Measurements from ENCODE around the gene APLF.
"Not testable (repeated sequence)": the region's sequence is repeated elsewhere in the genome, so short reads cannot be mapped to it uniquely, and the experiment has no call there.

APLF gene

DNA sequence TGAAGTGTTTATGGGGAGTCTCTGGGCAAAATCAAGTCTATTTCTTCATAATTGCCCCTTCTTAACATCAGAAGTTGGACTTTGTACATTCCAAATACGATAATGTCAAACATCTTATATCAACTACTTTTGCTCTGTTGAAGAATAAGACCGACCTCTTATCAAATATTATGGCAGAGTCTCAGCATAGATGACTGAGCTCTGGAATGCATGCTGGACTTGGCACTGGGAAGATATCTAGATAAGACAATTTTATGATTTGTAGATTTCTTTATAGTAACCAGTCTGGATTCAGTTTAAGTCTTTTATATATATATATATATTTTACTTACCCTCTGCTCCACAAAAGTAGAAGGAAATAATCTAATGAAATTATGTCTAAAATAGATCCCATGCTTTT lies 8.2 kb downstream of the APLF start:
- no peak for DNase-seq (ENCODE audit: low read depth in 2 of 2)

DNA sequence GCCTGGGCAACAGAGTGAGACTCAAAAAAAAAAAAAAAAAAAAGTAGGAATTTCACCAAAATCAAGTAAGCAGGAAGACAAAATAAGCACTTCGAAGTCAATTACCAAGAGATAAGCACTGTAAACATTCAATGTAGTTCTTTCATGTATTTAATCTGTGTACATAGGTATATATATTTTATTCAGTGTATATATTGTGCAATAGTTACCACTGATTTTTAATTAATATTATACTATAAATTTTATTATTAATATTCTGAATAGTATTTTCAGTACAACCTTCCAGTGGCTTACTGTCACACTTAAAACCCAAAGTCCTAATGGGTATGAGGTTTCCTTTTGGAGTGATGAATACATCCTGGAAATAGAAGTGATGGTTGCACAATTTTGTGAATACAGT lies 9.1 kb downstream of the APLF start:
- no peak for DNase-seq (ENCODE audit: low read depth in 2 of 2)

DNA sequence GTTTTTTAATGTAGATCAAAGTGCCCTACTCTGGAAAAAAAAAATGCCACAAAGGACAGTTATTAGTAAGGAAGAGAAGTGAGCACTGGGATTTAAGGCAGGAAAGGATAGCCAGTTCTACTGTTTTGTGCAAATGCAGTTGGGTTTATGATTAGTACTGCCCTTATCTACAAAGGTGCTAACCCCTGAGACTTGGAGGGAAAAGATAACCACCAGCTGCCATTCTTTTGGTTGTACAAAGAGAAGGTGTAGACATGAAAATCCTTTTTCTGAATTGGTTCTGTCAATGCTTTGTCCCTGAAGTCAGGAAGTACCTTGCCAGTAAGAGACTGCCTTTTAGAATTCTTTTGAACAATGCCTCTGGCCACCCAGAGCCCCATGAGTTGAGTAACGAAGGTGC lies 11.3 kb downstream of the APLF start:
- no peak for DNase-seq (ENCODE audit: low read depth in 2 of 2)

DNA sequence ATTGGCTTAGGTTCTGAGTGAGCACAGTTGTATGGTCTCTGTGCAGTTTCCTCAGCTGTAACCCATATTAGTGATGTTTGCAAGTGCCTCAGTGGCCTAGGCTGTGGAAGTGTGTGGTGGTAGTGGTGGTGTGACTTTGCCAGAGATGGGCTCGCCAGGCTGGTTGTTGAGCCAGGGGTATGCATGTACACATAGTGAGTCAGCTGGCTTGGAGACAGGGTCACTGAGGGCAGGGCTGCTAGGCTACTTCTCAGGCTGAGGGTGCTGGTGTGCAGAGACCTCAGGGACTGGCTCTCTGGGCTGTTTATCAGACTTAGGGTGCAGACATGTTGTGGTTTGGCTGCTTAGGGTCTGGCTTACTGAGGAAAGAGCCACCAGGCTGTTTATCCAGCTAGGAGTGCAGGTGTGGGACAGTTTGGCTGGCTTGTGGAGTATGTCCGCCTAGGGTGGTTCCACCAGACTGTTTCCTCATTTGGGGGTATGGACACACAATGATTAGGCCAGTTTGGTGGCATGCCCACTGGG lies 15.0 kb downstream of the APLF start:
- DNase-seq (ENCODE audit: low read depth in 2 of 2), result no peak

DNA sequence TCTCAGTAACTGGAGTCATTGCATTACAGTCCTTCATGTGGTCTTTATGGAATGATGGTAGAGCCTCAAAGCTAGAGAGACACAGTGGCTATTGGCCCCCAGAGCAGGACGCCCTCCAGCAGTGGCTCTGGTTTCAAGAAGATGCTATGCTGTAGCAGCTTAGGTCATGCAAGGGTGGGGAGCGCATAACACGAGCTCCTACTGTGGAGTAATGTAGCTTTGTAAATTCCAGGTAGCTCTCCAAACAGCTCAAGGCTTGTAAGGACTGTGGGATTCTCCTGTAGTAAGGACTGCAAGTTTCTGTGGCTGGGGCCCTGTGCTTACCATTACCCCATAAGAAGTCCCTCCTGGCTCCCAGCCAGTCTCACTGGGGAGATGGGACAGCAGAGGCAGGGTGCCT lies 15.6 kb downstream of the APLF start:
- no peak for DNase-seq (ENCODE audit: low read depth in 2 of 2)

DNA sequence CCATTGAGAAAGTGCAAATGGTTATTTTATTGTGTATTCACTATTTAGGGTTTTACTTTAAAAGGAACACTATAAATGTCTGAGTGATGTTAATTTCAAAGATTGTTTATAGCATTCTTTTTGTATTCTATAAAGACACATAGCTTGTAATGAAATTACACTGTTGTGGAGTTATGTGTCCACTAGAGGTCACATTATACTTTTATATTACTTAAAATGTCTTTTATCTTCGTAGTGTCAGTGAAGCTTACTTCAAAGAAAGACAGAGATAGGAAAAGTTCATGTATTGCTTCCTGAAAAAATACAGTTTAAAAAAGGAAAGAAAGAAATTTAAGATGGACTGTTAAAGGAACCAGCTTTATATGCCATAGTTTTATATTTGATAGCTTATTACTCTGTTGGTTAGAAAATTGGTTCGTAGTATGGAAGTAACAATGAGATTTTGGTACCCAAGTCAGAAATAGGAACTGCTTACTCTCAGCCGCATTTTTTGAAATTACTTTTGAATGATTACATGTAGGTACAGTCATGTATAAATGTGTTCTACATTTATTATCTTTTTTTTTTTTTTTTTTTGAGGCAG lies 20.5 kb downstream of the APLF start:
- no peak for DNase-seq (ENCODE audit: low read depth in 2 of 2)

DNA sequence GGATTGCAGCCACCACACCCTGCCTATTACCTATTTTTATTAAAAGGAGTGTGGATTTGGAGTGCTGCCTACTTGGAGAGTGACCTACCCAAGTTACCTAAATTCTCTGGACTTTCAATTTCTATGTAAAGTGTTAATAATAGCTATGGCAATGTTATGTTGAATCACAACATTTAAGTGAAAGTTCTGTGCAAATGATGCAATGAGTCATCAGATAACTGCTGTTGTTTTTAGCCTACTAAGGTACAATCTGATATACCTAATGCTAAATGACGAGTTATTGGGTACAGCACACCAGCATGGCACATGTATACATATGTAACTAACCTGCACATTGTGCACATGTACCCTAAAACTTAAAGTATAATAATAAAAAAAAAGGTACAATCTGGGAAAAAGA lies 21.2 kb downstream of the APLF start:
- DNase-seq (ENCODE audit: low read depth in 2 of 2), result not testable (repeated sequence)

DNA sequence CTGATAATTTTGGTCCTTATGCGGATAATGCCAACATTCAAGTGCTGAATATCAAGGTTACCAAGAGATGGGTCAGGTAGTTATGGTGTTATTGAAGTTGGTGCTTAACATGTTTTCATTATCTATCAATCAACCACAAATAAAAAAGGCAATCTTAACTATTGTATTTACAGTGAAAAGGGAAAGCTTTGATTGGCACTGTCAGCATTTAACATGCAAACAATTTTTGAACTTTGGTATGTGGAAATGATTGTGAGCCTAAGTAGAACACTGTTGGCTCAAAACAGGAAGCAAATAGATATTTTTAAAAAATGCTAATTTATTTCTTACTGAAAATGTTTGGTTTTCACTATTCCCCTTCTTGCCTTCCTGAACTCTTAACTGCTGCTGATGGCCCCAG lies 21.9 kb downstream of the APLF start:
- DNase-seq (ENCODE audit: low read depth in 2 of 2), result no peak

DNA sequence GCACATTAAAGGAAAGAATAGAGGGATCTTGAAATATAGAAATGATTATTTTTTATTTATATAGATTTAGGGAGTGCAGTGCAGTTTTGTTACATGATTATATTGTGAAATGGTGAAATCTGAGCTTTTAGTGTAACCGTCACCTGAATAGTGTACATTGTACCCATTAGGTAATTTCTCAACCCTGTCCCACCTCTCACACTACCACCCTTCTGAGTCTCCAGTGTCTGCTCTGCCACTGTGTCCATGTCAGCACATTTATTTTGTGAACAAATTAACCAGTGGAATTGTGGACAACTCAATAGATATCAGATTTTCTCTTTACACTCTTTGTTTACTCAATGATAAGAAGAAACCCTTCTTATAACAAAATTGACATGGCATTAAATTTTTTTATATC lies 24.2 kb downstream of the APLF start:
- DNase-seq (ENCODE audit: low read depth in 2 of 2), result no peak

DNA sequence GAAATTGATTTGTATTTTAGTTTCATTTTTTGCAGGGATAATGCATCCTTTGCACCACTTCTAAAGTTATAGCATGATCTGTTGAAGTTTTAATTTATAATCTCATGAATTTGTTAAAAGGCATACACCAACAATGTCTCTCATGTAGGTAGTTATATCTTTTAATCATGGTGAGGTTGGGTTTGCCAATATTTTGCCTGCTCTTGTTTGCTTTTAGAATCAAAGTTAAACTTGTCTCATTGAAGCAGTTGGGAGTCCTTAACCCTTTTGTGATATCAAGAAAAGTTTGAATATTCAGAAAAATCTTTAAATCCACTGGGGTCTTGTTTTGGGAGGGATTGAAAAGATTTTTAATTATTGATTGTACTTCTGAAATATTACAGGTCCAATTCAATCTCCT lies 31.7 kb downstream of the APLF start:
- no peak for DNase-seq (ENCODE audit: low read depth in 2 of 2)

DNA sequence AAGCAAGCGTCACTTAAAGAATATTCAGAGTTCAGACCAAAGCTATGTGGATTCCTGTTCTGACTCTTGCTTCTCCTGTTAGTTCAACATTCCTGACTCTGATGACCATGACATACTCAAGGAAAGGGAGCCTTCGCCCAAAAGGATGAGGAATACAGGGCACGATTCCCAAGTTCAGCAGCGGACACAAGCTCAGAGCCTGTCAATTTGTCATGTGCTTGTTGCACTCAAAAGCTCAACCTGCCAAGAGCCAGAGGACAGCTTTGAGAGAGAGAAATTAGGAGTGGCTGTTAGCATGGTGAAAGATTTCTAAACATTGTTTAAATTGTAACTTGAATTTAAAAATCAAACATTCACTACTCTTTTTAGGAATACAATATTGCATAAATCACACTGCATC lies 33.3 kb downstream of the APLF start:
- no peak for DNase-seq (ENCODE audit: low read depth in 2 of 2)

DNA sequence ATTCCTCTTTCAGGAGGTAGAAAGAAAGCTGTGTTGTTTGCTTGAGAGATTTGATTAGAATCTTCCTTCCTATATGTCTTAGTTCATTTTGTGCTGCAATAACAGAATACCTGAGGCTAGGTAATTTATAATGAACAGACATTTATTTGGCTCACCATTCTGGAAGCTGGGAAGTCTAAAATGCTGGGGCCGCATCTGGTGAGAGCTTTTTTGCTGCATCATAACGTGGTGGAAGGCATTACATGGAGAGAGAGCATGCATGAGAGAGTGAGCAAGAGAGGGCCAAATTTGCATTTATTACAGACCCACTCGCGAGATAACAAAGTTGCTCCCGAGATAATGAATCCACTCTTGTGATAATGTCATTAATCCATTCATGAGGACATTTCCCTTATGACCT lies 34.4 kb downstream of the APLF start:
- DNase-seq (ENCODE audit: low read depth in 2 of 2), result no peak

DNA sequence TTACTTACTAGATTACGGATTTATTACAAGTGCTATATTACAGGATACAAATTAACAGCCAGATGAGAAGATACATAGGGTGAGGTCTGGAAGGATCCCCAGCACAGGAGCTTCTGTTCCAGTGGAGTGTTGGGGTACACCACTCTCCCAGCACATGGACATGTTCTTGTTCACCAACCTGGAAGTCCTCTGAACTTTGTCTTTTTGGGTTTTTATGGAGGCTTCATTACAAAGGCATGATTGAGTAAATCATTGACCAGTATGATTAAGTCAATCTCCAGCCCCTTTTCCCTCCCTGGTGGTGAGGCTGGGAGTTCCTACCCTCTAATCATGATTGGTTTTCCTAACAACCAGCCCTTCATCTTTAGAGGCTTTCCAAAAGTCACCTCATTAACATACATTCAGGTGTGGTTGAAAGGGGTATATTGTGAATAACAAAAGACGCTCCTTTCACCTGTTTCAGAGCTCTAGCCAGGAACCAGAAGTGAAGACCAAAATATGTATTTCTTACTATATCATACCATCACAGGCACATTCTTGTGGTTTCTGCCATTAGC lies 38.3 kb downstream of the APLF start:
- DNase-seq (ENCODE audit: low read depth in 2 of 2), result no peak

DNA sequence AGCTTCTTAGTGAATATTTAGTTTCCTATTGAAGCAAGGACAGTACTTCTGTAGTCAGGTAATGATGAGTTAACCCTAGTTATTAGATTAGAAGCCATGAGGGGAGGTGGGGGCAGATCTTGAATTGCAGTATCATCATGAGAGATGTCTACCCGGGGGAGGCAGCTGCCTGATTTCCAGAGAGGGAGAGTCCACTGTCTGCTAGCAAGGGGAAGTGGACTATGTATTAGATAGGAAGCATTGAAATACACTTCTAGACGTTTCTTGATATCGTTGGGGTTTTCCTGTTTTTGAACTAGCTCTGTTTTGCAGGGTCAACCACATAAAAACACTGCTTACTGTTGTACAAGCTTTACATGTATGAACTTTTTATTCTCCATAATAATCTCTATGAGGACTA lies 38.8 kb downstream of the APLF start:
- DNase-seq (ENCODE audit: low read depth in 2 of 2), result no peak

DNA sequence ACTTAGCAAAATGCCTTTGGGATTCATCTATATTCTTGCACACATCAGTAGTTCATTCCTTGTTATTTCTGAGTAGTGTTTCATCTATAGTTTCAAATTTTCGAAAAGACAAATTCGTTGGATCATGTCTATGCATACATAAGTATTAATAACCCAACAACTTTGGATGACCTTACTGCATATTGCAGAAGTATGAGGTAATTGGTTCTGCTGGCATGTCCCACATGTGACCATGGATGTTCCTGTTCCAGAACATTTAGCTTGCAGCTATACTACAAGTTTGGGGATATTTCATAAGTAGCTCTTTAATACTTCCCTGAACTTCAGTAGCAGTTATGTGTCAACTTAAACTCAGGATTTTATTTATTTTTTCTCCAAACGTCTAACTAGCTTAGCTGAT lies 44.9 kb downstream of the APLF start:
- no peak for DNase-seq (ENCODE audit: low read depth in 2 of 2)

DNA sequence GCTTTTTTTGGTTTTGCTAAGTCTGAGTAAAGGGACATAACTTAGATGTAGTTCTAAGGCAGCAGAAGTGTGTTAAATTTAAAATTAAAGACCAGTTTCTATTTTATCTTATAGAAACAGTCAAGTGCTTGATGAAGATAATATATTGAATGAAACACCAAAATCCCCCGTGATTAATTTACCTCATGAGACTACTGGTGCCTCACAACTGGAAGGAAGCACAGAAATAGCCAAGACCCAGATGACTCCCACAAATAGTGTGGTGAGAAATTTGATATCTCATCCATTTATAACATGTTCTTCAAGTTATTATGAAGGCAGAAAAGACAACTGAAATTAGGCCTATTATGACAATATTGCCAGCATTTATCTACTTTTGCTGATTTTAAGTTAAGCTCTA lies 45.6 kb downstream of the APLF start:
- no peak for DNase-seq (ENCODE audit: low read depth in 2 of 2)

DNA sequence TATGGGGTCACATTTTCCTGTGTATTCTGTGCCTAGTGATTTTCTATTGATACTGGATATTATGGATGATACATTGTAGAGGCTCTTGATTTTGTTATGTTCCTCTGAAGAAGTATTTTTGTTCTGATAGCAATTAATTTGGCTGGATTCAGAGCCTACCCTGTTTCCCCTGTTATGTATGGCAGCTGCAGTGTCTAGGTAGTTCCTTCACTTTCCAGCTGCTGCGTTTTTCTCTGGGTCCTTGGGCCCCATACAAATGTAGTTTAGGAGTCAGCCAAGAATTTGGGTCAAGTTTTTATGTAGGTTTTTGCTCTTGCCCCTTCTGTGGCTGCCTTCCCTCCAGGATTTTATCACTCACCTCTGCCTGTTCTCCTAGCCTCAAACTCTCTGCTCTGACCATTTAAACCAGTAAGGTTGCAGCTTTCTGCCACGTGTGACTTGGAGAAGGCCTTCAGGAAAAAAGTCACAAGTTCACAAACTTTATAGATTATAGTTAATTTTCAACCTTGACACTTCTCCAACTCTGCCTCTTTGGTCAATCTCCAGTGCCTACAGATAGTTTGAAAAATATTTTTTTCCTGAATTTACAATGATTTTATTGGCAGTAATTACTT lies 47.0 kb downstream of the APLF start:
- DNase-seq (ENCODE audit: low read depth in 2 of 2), result no peak

DNA sequence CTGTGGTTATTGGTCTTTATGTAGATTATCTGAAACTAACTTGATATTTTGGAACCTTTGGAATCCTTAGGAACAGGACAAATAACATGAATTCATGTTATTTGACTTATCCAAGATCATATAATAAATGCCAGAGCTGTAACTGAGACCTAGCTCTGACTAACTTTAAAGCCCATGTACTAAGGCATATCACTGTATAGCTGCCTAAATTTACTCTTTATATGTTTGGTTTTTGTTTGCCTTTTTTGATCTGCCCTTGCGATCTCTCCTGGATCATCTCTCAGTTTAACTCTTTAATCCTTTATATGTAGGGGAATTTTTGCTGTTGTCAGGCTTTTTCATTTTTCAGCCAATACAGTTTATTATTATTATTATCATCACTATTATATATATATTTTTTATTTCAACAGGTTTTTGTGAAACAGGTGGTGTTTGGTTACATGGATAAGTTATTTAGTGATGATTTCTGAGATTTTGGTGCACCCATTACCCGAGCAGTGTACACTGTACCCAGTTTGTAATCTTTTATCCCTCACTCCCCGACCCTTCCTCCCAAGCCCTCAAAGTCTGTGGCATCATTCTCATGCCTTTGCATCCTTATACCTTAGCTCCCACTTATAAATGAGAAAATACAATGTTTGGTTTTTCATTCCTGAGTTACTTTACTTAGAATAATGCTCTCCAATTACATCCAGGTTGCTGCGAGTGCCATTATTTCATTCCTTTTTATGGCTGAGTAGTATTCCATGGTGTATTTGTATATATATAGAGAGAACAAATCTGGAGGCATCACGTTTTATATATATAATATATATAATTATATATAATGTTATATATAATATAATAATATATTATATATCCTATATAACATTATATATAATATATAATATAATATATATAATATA lies 48.9 kb downstream of the APLF start:
- no peak for DNase-seq (ENCODE audit: low read depth in 2 of 2)

DNA sequence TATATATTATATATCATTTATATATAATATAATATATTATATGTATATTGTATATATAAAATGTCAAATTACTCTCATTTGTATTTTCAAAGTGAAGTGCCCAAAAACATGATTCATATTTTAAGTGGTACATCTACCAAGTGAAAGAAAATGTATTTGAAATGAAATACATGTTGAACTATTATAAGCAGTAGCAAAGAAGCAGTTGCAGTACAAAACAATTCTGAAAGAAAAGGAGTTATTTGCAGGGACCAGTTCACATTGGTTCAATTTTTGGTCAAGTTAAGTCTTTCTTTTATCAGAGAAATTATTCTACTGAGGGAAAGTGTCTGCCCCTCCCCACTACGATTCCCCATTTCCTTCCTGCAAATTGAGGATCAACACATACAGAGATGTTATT lies 51.9 kb downstream of the APLF start:
- no peak for DNase-seq (ENCODE audit: low read depth in 2 of 2)

DNA sequence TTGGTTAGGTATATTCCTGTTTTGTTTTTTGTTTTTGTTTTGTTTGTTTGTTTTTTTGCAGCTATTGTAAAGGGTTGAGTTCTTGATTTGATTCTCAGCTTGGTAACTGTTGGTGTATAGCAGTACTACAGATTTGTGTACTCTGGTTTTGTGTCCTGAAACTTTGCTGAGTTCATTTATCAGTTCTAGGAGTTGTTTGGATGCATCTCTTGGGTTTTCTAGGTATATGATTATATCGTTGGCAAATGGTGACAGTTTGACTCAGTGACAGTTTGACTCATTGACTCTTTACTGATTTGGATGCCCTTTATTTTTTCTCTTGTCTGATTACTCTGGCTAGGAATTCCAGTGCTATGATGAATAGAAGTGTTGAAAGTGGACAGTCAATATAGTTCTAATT lies 53.7 kb downstream of the APLF start:
- no peak for DNase-seq (ENCODE audit: low read depth in 2 of 2)

DNA sequence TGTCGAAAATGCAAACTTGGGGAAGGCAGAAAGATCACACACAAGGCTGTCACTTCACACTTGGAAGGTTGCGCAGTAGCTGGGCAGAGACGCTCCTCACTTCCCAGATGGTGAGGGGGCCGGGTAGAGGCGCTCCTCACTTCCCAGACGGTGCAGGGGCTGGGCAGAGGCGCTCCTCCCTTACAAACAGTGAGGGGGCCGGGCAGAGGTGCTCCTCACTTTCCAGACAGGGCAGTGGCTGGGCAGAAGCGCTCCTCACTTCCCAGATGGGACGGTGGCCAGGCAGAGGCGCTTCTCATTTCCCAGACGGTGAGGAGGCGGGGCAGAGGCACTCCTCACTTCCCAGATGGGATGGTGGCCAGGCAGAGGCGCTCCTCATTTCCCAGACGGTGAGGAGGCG lies 59.6 kb downstream of the APLF start:
- not testable (repeated sequence) for DNase-seq (ENCODE audit: low read depth in 2 of 2)

DNA sequence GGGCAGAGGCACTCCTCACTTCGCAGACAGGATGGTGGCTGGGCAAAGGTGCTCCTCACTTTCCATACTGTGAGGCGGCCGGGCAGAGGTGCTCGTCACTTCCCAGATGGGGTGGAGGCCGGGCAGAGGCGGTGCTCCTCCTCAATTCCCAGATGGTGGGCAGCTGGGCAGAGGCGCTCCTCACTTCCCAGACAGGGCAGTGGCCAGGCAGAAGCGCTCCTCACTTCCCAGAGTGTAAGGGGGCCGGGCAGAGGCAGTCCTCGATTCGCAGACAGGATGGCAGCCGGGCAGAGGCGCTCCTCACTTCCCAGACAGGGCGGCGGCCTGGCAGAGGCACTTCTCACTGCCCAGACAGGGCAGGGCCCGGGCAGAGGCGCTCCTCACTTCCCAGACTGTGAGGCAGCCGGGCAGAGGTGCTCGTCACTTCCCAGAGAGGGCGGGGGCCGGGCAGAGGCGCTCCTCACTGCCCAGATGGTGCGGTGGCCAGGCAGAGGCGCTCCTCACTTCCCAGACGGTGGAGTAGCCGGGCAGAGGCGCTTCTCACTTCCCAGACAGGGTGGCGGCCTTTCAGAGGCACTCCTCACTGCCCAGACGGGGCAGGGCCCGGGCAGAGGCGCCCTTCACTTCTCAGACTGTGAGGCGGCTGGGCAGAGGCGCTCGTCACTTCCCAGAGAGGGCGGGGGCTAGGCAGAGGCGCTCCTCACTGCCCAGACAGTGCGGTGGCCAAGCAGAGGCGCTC lies 60.1 kb downstream of the APLF start:
- not testable (repeated sequence) for DNase-seq (ENCODE audit: low read depth in 2 of 2)

Measured in stimulated activated CD4-positive, alpha-beta T cell treated with anti-CD3 and anti-CD28 coated beads, Interleukin-12 subunit alpha, Interleukin-12 subunit beta, amount 100 ng/mL, for 24 hours (primary cell).